RWPE1 (cell line): ENCODE results near the gene PPP2R2D.

Source experiments
- CTCF ChIA-PET: fragments of 350-600 bp; sonication (Branson Sonifier 250); formaldehyde crosslinking; extraction: SDS; loops from one replicate; lab custom pipeline; 2021; lab: Yijun Ruan, JAX
- POLR2A ChIA-PET: fragments of 400-600 bp; formaldehyde crosslinking; extraction: SDS; loops from one replicate; lab custom pipeline; 2020; ENCODE audit warnings: antibody characterized with exemption; ENCODE audit not compliant: low non-redundant PET; lab: Yijun Ruan, JAX
- DNase-seq: peaks from one replicate; pipeline ENCODE4 v3.0.0; 2012; ENCODE audit warnings: low spot score
- H3K27ac ChIP-seq: fragments of 450-650 bp; 2 replicates; pipeline ENCODE4 v1.5.1; 2017
- TF ChIP-seq, protein P1 (sequence below): fragments of 450-650 bp; conservative IDR thresholded peaks from 2 replicates; pipeline ENCODE4 v1.5.1; 2017; ENCODE audit warnings: low read depth, mild to moderate bottlenecking

Gene PPP2R2D

DNA sequence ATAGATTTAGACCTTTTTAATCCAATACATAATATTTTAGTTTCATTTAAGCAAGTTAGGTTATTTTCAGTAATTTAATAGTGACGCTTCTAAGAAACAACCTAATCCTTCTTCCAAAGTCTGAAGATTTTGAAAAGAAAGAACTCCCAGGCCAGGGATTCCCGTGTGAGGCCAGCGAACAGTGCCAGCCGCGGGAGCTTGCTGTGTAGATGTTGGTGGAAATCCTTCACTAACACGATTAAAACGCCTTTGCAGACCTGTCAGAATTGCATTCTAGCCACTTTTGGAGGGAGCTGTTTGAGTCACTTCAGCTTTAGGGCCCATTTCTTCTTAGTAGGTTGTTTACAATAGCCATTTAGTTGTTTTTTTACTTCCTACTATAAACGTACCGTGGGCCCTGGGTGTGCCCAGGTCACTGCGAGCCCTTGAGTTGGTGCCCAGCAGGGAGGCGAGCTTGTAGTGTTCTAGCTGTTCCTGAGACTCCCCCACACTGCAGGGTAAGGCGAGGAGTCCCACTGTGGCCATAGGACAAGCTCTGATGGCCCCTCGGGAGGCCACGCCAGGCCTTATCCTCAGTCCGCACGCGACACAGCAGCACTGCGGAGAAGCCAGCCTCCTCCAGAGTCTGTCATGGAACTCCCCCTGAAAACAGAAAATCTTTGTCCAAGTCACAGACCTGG lies 32.3 kb downstream of the PPP2R2D start:
- ChIA-PET POLR2A (no interaction called here), CTCF (no interaction called here)
- H3K27ac ChIP-seq = peak overlapping the region; percentile 18; the same call in 1 of the 2 replicates
- no peak for DNase-seq
- TF ChIP-seq, protein P1, sequence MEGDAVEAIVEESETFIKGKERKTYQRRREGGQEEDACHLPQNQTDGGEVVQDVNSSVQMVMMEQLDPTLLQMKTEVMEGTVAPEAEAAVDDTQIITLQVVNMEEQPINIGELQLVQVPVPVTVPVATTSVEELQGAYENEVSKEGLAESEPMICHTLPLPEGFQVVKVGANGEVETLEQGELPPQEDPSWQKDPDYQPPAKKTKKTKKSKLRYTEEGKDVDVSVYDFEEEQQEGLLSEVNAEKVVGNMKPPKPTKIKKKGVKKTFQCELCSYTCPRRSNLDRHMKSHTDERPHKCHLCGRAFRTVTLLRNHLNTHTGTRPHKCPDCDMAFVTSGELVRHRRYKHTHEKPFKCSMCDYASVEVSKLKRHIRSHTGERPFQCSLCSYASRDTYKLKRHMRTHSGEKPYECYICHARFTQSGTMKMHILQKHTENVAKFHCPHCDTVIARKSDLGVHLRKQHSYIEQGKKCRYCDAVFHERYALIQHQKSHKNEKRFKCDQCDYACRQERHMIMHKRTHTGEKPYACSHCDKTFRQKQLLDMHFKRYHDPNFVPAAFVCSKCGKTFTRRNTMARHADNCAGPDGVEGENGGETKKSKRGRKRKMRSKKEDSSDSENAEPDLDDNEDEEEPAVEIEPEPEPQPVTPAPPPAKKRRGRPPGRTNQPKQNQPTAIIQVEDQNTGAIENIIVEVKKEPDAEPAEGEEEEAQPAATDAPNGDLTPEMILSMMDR = no peak

DNA sequence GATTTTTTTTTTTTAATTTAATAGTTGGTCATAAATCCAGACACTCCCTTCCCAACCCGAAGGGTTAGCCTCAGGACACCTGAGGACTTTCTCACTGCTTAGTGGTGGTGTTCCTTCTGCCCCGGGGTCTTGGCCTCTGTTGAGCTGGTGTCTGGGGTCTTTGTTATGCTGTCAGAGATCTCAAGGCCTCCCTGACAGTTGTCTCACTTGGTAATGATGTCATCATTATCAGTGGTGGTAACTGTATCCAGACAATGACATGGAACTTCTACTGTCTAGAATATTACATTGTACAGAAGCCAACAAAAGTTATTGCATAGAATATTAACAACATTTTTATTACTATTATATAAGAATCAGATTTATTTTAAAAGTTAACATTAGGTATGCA lies 32.9 kb downstream of the PPP2R2D start:
- peak overlapping the region; percentile 18; the same call in 1 of the 2 replicates for H3K27ac ChIP-seq
- CTCF ChIA-PET = no interaction called here
- no peak for DNase-seq
- POLR2A ChIA-PET = no interaction called here
- TF ChIP-seq, protein P1 = no peak

GRCh38 chr10:131934769-131935168 lies 34.0 kb downstream of the PPP2R2D start:
- ChIA-PET POLR2A (no interaction called here), CTCF (no interaction called here)
- DNase-seq = no peak
- TF ChIP-seq, protein P1 = no peak
- H3K27ac ChIP-seq = peak overlapping the region; percentile 31

GRCh38 chr10:131935260-131935659 lies 34.5 kb downstream of the PPP2R2D start:
- ChIA-PET CTCF (no interaction called here), POLR2A (no interaction called here)
- TF ChIP-seq, protein P1 = no peak
- peak overlapping the region; percentile 31 for H3K27ac ChIP-seq
- no peak for DNase-seq

DNA sequence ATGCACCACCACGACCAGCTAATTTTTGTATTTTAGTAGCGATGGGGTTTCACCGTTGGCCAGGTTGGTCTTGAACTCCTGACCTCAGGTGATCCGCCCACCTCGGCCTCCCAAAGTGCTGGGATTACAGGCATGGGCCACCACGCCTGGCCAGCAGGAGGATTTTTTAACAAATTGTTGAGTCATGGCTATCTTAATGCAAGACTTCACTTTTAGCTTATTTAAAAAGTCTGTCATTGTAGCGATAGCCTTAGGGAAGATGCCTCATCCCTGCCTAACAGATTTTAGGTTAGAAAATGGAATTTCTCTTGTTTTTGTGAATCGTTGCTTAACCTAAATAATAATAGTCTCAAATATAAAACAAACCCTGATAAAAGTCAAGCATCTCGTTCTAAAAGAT lies 35.5 kb downstream of the PPP2R2D start:
- DNase-seq = no peak
- TF ChIP-seq, protein P1 = no peak
- POLR2A ChIA-PET = no interaction called here

DNA sequence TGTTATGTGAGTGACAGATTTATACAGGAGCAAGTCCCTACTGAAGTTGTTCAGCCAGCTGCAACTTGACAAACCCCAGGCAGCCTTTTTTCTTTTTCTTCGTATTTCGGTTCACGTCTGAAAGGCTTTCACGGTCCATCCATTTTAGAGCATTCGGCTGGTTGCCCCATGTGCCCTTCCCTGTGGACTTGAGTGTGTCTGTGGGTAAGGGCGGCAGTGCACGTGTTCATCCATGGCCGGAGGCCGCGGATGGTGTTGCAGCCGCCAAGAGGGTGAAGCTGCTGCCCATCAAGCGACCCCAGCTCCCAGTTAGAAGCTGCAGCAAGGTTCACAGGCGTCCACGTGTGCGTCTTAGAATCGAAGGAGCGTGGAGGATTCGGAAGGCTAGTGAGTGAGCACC lies 35.9 kb downstream of the PPP2R2D start:
- no peak overlapping the region for H3K27ac ChIP-seq
- TF ChIP-seq, protein P1 = no peak
- DNase-seq = no peak
- POLR2A ChIA-PET = no interaction called here
- CTCF ChIA-PET = interaction anchor here (0.6 to 0.7 kb wide), 2 partner anchors 8 to 1740 kb away, joined by 3 to 4 read pairs; no protein-coding TSS in a partner anchor

More for the DNA sequence above, 35.5 kb downstream of the PPP2R2D start:
- CTCF ChIA-PET = interaction anchor here (0.6 to 0.7 kb wide), 2 partner anchors 9 to 1740 kb away, joined by 3 to 4 read pairs; no protein-coding TSS in a partner anchor
- no peak overlapping the region for H3K27ac ChIP-seq
